H7 (cell line): ENCODE results near the gene ADAMTSL1. TPM values are rescaled to one million over a fixed set of nuclear protein-coding genes. Genes with fewer than 3 reads are reported as not detected.

Experiments used
- DNase-seq: peaks from one replicate; pipeline ENCODE4 v3.0.0; 2012
- H3K27me3 ChIP-seq: 2 replicates; pipeline ENCODE4 v1.6.0; 2011; ENCODE audit warnings: mild to moderate bottlenecking, low read length; ENCODE audit not compliant: control insufficient read depth, insufficient read depth
- H3K36me3 ChIP-seq: replicated peaks from 2 replicates; pipeline ENCODE4 v1.5.1; 2011; ENCODE audit warnings: low read length; ENCODE audit not compliant: control insufficient read depth, insufficient read depth
- H3K4me3 ChIP-seq: 2 replicates; pipeline ENCODE4 v1.5.1; 2011; ENCODE audit warnings: low read depth, mild to moderate bottlenecking, control low read depth, low read length, moderate library complexity; ENCODE audit not compliant: insufficient read depth
- total RNA-seq: library from RNA; depleted of rRNA; stranded (reverse); fragments of >200 nt; shearing (Covaris generic); gene quantifications from 2 replicates; pipeline ENCODE4 v1.2.3, GENCODE V29; 2014

The ADAMTSL1 gene
- total RNA-seq, 1 experiment from 2014 or later = 1.8 TPM

DNA sequence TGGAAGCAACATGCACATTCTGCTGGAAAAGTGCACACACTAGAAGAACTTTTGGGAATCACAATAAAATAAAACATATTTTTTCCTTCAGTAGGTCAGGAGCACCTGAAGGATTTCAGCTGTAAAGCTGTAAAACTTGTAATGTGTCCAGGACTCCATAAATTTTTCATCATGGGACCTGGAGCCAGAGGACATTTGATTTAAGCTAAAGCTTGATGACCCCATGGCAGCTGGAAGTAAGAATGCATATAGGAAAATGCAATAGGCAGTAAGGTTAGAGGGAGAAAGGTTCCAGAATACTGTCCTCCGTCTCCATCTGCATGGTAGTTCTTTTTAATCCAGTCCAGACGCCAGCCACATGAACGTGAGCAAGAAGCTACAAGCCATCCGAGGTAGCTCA lies 166.0 kb downstream of the ADAMTSL1 start:
- DNase-seq = no peak
- Histone ChIP-seq H3K36me3 (no peaks in the 10 kb centered on the region), H3K4me3 (no peak overlapping the region), H3K27me3 (no peaks in the 10 kb centered on the region)

DNA sequence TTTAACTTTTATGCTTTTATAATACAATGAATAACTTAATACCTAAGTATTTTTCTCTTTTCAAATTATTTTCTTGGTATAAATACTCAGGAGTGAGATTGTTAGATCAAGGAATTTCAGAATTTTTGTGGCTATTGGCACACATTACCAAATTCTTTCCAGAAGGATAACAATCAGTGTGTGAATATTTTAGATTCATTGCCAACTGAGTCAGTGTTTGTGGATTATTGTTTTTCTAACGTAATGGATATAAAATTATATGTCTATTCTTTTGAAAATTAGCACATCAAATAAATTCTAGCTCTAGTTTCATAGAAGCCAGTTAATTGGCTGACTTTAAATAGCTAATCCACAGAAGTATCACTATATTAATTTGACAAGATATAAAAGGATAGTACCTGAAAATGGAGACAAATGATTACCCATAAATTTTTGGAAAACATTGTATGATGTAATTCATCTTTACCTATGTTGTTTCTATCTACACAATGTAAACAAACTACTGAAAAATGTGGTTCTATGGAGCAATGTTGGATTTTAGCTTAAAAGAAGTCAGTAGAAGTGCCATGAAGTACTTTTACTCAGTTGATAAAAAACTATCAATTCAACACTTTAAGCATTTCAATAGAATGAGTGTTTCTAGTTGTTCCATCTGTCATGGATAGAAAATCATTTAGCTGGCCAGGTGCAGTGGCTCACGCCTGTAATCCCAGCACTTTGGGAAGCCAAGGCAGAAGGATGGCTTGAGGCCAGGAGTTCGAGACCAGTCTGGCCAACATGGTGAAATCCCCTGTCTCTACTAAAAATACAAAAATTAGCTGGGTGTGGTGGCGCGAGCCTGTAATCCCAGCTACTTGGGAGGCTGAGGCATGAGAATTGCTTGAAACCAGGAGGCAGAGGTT lies 185.1 kb downstream of the ADAMTSL1 start:
- Histone ChIP-seq H3K36me3 (no peaks in the 10 kb centered on the region), H3K4me3 (no peak overlapping the region), H3K27me3 (no peaks in the 10 kb centered on the region)
- DNase-seq = no peak

DNA sequence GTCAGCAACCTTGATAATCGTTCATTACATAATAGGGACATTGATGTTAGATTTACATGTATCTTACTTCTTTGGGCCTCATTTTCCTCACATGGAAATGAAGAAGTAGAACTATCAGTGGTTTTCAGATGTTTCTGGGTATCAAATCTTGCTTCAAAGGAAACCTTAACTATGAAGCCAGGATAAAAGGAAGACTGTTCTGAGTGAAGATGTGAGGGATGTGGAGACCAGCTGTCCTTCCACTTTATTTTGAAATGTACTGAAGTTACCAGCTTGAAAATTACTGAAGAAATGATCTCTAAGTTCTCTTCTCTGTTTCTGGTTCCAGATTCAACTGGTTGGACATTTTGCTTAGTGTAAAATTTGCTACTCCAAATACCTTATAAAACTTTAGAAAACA lies 186.0 kb downstream of the ADAMTSL1 start:
- no peaks in the 10 kb centered on the region for H3K27me3 ChIP-seq
- no peak overlapping the region for H3K4me3 ChIP-seq
- no peak for DNase-seq
- no peaks in the 10 kb centered on the region for H3K36me3 ChIP-seq

DNA sequence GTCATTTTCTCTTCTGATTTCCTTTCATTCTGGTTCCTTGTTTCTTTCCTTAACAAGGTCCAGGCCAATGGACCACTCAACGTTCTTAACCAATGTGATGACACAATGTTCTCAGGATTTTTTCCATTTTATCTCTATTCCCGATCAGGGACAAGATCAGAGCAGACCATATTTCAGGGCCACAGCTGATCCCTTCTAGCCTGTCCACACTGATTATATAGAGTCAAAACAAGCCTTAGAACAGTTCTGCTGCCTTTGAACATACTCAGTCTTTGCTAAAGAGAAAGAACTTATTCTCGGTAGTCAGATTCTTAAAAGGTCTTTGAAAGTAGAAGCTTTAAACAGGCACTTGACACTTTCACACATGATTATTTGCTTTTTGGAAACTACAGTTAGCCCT lies 188.4 kb downstream of the ADAMTSL1 start:
- no peak overlapping the region for H3K4me3 ChIP-seq
- no peaks in the 10 kb centered on the region for H3K27me3 ChIP-seq
- no peaks in the 10 kb centered on the region for H3K36me3 ChIP-seq
- DNase-seq = no peak

DNA sequence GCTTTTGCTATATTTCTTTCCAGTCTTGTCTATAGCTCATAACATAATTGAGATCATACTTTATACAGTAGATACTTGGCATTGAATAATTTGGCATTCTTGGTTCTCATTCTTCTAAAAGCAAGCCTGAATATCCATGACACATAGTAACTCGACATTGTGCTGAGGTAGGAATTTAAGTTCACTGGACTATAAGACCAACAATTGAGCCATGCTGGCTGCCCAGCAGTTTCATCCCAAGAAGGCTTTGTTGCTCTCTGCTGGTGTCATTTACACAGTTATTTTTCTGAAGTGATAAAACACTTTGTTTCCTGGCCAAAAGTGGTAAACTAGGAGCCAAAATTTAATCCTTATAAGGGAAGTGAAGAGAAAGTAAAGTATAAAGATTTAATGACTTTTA lies 192.0 kb downstream of the ADAMTSL1 start:
- Histone ChIP-seq H3K4me3 (no peak overlapping the region), H3K36me3 (no peaks in the 10 kb centered on the region), H3K27me3 (no peaks in the 10 kb centered on the region)
- no peak for DNase-seq

DNA sequence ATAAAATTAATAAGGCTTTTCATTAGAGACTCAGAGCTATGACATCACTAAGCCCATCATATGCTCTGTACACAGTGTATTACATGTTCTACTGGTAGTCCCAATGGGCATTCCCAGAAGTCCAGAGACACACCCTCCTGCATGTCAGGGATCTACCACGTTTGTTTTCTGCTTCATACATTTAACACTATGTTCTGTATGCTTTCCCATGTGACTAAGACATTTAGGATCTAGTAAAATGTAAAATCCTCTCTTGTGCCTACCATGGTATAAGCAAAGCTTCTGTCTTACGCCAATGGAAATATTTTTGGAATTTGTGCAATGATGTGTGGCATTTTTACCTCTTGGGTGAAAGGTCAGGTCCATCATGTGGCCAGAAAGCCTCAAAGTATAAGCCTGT lies 192.4 kb downstream of the ADAMTSL1 start:
- Histone ChIP-seq H3K36me3 (no peaks in the 10 kb centered on the region), H3K4me3 (no peak overlapping the region), H3K27me3 (no peaks in the 10 kb centered on the region)
- DNase-seq = no peak

DNA sequence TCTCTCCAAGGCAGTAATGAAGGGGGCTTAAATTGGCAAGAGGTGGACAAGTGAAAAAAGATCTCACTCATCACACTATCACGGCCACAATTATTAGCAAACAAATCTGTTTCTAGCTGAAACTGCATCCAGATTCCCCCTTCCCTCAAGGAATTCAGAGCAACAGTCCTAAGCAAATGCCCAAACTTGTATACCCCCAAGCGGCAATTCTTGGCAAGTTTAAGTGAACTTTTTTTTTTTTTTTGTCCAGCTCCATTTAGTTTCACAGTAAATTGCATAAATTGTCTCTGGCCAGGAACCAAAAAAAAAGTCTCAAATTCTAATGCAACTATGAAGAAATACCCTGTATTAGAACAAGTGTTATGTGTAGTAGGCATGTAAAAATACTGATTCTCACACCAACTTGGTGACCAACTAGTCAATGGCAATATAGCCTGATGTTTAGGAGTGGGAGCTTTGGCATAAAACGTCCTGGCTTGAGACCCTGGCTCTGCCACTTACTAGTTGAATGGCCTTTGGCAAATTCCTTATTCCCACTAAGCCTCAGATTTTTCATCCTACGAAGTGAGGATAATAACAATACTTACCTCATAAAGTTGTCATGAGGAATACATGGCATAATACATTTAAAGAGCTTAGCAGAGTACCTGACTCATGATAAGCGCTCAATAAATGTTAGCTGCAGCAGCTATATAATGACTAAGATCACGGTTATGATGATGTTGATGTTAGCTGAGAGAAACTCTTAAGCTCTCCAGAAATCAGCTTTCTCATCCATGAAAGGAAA lies 193.2 kb downstream of the ADAMTSL1 start:
- H3K36me3 ChIP-seq = no peaks in the 10 kb centered on the region
- DNase-seq = no peak
- H3K27me3 ChIP-seq = no peaks in the 10 kb centered on the region
- H3K4me3 ChIP-seq = no peak overlapping the region

DNA sequence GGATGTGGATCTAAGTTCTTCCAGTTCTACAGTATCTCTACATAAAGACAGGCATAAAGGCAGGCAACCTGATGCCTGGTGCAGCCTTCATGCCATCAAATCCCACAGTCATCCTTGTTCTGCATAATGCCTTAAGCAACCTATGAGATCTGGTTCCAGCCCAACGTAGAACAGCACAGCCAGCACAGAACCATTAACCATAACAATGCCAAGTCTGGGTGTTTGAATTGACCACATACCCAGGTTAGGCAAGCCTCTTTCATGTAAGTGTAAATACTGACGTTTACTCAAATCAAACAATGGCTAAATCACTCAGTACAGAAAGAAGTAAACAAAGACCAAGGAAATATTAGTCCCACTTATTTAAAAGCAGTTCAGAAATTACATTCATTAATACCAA lies 195.0 kb downstream of the ADAMTSL1 start:
- DNase-seq = peak; percentile 35
- no peak overlapping the region for H3K4me3 ChIP-seq
- H3K36me3 ChIP-seq = no peaks in the 10 kb centered on the region
- H3K27me3 ChIP-seq = no peaks in the 10 kb centered on the region

DNA sequence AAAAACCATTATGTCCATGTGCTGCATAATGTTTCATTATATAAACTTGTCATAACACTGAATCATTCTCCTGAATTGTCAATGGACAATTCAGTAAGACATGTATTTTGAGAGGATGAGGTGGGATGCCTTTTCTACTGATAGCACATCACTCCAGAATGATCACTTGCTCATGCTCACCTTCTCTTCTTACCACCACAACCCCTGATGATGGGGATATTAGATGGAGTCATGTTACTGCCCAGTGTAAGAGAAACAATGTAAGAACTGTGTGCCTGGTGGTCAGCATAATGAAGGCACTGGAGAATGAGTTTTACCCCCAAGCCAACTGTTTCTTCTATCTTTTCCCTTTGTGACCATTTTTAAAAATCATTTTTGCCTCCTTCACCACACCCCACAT lies 198.8 kb downstream of the ADAMTSL1 start:
- no peaks in the 10 kb centered on the region for H3K36me3 ChIP-seq
- H3K4me3 ChIP-seq = no peak overlapping the region
- no peaks in the 10 kb centered on the region for H3K27me3 ChIP-seq
- DNase-seq = no peak

DNA sequence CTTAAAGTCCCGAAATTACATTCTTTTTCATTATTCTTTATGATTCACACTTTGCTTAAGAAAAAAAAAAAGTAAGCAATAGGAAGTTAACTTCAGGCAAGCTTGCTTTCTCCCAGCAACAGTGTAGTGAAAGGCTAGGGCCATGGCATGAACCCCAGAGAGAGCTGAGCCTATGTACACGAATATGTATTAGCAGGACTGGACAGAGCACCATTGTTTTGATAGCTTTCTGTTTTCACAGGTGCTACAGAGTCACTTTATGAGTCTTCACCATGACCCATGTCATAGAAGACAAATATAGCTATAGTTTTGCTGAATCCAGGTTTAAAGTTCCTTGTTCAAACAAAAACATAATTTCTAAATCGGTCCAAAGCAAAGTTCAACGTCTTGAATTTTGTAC lies 199.2 kb downstream of the ADAMTSL1 start:
- H3K36me3 ChIP-seq = no peaks in the 10 kb centered on the region
- H3K4me3 ChIP-seq = no peak overlapping the region
- no peak for DNase-seq
- H3K27me3 ChIP-seq = no peaks in the 10 kb centered on the region

DNA sequence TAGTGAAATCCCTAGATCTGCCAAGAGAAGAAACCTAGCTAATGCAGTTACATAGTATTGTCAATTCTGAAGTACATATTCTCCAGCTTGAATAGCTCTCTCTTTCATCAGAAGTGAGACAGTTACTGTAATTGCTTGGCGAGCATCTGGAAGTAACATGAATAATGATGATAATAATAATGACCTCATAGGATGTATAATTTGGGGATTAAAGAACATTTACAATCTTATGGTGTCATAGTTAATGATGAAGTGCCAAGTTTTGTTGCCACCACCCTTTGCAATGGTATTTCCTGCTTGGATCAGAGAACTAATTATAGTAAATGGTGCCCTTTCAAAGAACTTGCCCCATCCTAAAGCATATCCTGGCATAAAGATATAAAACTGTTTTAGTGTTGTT lies 201.4 kb downstream of the ADAMTSL1 start:
- H3K36me3 ChIP-seq = no peaks in the 10 kb centered on the region
- no peak for DNase-seq
- no peak overlapping the region for H3K4me3 ChIP-seq
- H3K27me3 ChIP-seq = no peaks in the 10 kb centered on the region

DNA sequence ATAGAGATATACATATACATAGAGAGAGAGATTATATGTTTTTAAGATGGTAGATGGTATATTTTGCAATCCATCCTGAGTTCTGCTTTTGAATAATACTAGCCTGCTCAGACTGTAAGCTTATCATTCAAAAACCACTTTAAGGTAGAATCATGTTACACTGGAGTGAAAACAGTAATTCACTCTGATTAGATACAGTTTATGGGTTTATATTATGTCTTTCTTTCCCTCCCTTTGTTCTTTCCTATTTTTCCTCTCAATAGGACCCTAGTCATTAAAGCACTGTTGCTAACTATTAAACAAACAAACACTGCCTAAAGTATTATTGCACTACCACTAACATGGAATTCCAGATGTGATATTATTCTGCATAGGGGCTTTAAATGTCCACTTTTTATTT lies 202.0 kb downstream of the ADAMTSL1 start:
- Histone ChIP-seq H3K4me3 (no peak overlapping the region), H3K27me3 (no peaks in the 10 kb centered on the region), H3K36me3 (no peaks in the 10 kb centered on the region)
- no peak for DNase-seq

DNA sequence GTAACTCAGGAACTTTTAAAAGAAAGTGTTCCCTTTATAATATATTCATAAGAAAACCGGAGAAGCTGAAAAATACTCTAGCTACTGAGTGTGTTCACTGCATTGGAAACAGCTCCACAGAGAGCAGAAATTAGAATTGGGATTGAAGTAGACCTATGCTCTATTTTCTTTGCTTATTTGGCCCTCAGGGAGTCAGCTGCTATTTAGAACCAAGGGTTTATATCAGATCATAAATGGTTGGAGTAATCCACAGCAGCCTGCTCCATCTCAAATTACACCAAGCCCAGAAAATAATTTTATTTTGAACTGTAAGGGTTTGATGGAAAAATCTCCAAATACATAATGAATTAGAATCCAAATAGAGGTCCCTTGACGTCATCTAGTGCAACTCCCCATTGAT lies 202.6 kb downstream of the ADAMTSL1 start:
- H3K4me3 ChIP-seq = no peak overlapping the region
- no peak for DNase-seq
- no peaks in the 10 kb centered on the region for H3K36me3 ChIP-seq
- no peaks in the 10 kb centered on the region for H3K27me3 ChIP-seq

DNA sequence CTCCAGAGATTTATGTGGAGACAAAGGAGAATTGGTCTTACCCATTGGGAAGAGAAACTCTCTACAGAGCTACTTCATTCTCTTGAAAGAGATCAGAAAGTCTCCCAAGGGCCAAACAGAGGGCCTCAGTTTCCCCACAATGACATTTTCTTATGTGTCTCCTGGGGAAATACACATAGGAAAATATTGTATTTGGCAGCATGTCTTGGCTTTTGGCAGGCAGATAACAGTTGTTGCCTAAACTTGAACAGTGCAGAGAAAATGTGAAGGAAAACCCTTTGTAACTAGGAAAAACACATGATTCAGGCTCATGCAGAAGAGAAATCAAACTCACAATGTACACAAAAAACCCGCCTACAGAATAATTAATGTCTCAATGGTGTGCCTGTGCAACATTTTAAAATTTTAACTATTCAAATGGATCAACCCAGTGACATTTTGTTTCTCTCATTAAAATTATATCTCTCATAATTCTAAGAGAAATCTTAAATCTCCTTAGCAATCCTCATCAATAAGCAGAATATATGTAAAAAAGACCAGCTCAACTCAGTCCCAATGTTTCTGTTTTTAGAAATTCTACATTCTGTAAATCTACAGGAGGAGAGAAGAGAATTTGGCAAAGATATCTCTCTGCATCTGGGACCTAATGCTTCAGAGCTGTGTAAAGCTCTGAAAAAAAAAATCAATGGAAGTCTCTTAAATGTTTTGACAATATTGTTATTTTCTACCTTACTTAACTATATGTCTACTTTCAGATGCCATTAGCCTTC lies 205.1 kb downstream of the ADAMTSL1 start:
- DNase-seq = no peak
- Histone ChIP-seq H3K27me3 (no peaks in the 10 kb centered on the region), H3K36me3 (no peaks in the 10 kb centered on the region), H3K4me3 (no peak overlapping the region)
